NOMO-1 treated with DMSO at 0.1 percent for 48 hours (cell line): ENCODE data around the gene BMPR1B.

Experiments
- DNase-seq: peaks from one replicate; lab custom pipeline; 2025; ENCODE audit not compliant: unreplicated experiment; lab: John Stamatoyannopoulos, UW

The BMPR1B gene

GRCh38 chr4:94762326-94762725 is 4.6 kb downstream of the BMPR1B start:
- DNase-seq, result no peak

GRCh38 chr4:94763005-94763404 is 5.2 kb downstream of the BMPR1B start:
- no peak for DNase-seq

- no peak for DNase-seq
Observed at GRCh38 chr4:94763500-94763899, 5.7 kb downstream of the BMPR1B start.

- DNase-seq, result no peak
Observed at GRCh38 chr4:94764069-94764468, 6.3 kb downstream of the BMPR1B start.

GRCh38 chr4:94765174-94765573 is 7.4 kb downstream of the BMPR1B start:
- DNase-seq, result no peak

GRCh38 chr4:94765648-94766047 is 7.9 kb downstream of the BMPR1B start:
- no peak for DNase-seq

- DNase-seq, result no peak
Observed at GRCh38 chr4:94766856-94767255, 9.1 kb downstream of the BMPR1B start.

GRCh38 chr4:94767446-94767845 is 9.7 kb downstream of the BMPR1B start:
- DNase-seq, result no peak

- DNase-seq, result no peak
Observed at GRCh38 chr4:94782707-94783106, 25.0 kb downstream of the BMPR1B start.

GRCh38 chr4:94791701-94792100 is 33.9 kb downstream of the BMPR1B start:
- DNase-seq, result no peak

GRCh38 chr4:94798808-94799207 is 41.1 kb downstream of the BMPR1B start:
- DNase-seq, result no peak

- DNase-seq, result no peak
Observed at GRCh38 chr4:94801016-94801415, 43.3 kb downstream of the BMPR1B start.

- no peak for DNase-seq
Observed at GRCh38 chr4:94802091-94802490, 44.3 kb downstream of the BMPR1B start.

GRCh38 chr4:94803181-94803580 is 45.4 kb downstream of the BMPR1B start:
- no peak for DNase-seq

GRCh38 chr4:94804650-94805049 is 46.9 kb downstream of the BMPR1B start:
- DNase-seq, result no peak

GRCh38 chr4:94806376-94806775 is 48.6 kb downstream of the BMPR1B start:
- no peak for DNase-seq

GRCh38 chr4:94811643-94812042 is 53.9 kb downstream of the BMPR1B start:
- DNase-seq, result no peak

GRCh38 chr4:94813221-94813620 is 55.5 kb downstream of the BMPR1B start:
- DNase-seq, result no peak

GRCh38 chr4:94814237-94814636 is 56.5 kb downstream of the BMPR1B start:
- no peak for DNase-seq

GRCh38 chr4:94819371-94820168 is 61.8 kb downstream of the BMPR1B start:
- DNase-seq, result no peak

GRCh38 chr4:94826206-94826605 is 68.5 kb downstream of the BMPR1B start:
- no peak for DNase-seq

GRCh38 chr4:94827481-94828110 is 69.8 kb downstream of the BMPR1B start:
- DNase-seq, result no peak

- DNase-seq, result no peak
Observed at GRCh38 chr4:94828882-94829281, 71.1 kb downstream of the BMPR1B start.
